Measurements from ENCODE around the gene ABCD2. TPM values are rescaled to one million over a fixed set of nuclear protein-coding genes. Genes with fewer than 3 reads are reported as not detected.

ABCD2 gene
- total and polyA plus RNA-seq, 9 of the 15 experiments (the other 6 are each of a cell fraction or from before 2014, with no cell fraction given), result 0.01 to 0.08 (median 0.04) TPM; not detected in 3

DNA sequence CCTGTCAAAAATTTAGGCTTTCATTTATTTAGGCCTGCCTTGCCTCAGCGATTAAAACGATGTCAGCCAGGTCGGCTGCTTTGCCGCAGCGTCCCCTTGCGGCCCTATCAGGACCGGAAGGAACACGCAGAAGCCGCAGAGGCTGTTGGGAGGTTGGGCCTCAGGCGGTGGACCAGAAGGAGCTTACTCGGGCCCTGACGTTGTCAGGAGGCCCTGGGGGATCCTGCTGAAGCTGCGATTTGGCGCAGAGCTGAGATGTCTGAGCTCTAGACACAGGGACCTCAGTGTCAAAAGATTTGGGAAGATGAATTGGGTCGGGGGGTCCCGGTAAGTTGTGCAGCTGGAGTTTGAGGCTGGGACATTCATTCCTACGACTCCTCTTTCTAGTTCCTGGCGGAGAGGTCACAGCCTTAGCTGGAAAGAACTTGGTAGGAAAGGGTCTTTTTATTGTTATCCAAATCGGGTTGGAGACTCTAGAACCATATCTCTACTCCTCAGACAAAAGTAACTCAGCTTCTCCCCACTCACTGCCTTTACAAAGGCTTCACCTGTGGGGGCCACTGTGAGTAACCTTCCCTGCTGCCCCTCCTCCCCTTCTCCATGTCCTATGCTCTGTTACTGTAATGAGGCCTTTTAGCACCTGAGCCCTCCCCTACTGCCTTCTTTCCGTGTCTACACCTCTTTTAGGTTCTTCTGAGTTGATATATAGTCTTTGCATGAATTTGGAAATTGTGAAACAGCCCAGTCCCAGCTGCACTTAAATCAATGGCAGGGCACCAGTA, 6.6 kb upstream of the ABCD2 start (continued):
- TF ChIP-seq ETV5 (CRISPR knock-in tag; IDR thresholded peaks at IDR 0.05; ENCODE audit: low read depth), result peak; percentile 95
- TF ChIP-seq POLR2A (conservative IDR thresholded peaks at IDR 0.05), result peak; percentile 76
- TF ChIP-seq ZNF75A (CRISPR knock-in tag; IDR thresholded peaks at IDR 0.05), result no peak
- TF ChIP-seq U2AF2 (optimal IDR thresholded peaks at IDR 0.05; ENCODE audit: low read depth, low read length), result no peak
- no peak for TF ChIP-seq HCFC1 (IDR thresholded peaks at IDR 0.05; ENCODE audit: low read depth, low read length)
- TF ChIP-seq, protein P1, sequence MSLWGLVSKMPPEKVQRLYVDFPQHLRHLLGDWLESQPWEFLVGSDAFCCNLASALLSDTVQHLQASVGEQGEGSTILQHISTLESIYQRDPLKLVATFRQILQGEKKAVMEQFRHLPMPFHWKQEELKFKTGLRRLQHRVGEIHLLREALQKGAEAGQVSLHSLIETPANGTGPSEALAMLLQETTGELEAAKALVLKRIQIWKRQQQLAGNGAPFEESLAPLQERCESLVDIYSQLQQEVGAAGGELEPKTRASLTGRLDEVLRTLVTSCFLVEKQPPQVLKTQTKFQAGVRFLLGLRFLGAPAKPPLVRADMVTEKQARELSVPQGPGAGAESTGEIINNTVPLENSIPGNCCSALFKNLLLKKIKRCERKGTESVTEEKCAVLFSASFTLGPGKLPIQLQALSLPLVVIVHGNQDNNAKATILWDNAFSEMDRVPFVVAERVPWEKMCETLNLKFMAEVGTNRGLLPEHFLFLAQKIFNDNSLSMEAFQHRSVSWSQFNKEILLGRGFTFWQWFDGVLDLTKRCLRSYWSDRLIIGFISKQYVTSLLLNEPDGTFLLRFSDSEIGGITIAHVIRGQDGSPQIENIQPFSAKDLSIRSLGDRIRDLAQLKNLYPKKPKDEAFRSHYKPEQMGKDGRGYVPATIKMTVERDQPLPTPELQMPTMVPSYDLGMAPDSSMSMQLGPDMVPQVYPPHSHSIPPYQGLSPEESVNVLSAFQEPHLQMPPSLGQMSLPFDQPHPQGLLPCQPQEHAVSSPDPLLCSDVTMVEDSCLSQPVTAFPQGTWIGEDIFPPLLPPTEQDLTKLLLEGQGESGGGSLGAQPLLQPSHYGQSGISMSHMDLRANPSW (CRISPR knock-in tag; IDR thresholded peaks at IDR 0.05), result no peak
- no peak for TF ChIP-seq ELF4 (CRISPR knock-in tag; IDR thresholded peaks at IDR 0.05)
- TF ChIP-seq FOSL1 (tag; conservative IDR thresholded peaks at IDR 0.05), result no peak
- no peak for TF ChIP-seq ASH1L (IDR thresholded peaks at IDR 0.05; ENCODE audit: borderline replicate concordance, low read depth, partially characterized antibody)
- TF ChIP-seq, protein P2, sequence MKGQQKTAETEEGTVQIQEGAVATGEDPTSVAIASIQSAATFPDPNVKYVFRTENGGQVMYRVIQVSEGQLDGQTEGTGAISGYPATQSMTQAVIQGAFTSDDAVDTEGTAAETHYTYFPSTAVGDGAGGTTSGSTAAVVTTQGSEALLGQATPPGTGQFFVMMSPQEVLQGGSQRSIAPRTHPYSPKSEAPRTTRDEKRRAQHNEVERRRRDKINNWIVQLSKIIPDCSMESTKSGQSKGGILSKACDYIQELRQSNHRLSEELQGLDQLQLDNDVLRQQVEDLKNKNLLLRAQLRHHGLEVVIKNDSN (CRISPR knock-in tag; IDR thresholded peaks at IDR 0.05), result no peak
- TF ChIP-seq CXXC5 (CRISPR knock-in tag; IDR thresholded peaks at IDR 0.05), result peak; percentile 72
- no peak for TF ChIP-seq RBM39 (optimal IDR thresholded peaks at IDR 0.05; ENCODE audit: low read depth, low read length)
- TF ChIP-seq CEBPB (tag; IDR thresholded peaks at IDR 0.05), result 0 out of 2 replicates have a peak, but pooled peaks have one; percentile 10
- no peak for TF ChIP-seq ZSCAN32 (CRISPR knock-in tag; IDR thresholded peaks at IDR 0.05)
- no peak for TF ChIP-seq HMGN3 (IDR thresholded peaks at IDR 0.05; ENCODE audit: borderline replicate concordance, extremely low read depth, insufficient read length, low read depth, low read length)
- TF ChIP-seq, protein P3, sequence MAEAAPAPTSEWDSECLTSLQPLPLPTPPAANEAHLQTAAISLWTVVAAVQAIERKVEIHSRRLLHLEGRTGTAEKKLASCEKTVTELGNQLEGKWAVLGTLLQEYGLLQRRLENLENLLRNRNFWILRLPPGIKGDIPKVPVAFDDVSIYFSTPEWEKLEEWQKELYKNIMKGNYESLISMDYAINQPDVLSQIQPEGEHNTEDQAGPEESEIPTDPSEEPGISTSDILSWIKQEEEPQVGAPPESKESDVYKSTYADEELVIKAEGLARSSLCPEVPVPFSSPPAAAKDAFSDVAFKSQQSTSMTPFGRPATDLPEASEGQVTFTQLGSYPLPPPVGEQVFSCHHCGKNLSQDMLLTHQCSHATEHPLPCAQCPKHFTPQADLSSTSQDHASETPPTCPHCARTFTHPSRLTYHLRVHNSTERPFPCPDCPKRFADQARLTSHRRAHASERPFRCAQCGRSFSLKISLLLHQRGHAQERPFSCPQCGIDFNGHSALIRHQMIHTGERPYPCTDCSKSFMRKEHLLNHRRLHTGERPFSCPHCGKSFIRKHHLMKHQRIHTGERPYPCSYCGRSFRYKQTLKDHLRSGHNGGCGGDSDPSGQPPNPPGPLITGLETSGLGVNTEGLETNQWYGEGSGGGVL (CRISPR knock-in tag; IDR thresholded peaks at IDR 0.05), result no peak
- TF ChIP-seq STAT5A (IDR thresholded peaks at IDR 0.05; ENCODE audit: borderline replicate concordance, low read length), result no peak
- no peak for TF ChIP-seq KLF13 (tag; IDR thresholded peaks at IDR 0.05; ENCODE audit: borderline replicate concordance, low read depth)
- TF ChIP-seq SMARCA4 (IDR thresholded peaks at IDR 0.05), result peak; percentile 60
- TF ChIP-seq, protein P4, sequence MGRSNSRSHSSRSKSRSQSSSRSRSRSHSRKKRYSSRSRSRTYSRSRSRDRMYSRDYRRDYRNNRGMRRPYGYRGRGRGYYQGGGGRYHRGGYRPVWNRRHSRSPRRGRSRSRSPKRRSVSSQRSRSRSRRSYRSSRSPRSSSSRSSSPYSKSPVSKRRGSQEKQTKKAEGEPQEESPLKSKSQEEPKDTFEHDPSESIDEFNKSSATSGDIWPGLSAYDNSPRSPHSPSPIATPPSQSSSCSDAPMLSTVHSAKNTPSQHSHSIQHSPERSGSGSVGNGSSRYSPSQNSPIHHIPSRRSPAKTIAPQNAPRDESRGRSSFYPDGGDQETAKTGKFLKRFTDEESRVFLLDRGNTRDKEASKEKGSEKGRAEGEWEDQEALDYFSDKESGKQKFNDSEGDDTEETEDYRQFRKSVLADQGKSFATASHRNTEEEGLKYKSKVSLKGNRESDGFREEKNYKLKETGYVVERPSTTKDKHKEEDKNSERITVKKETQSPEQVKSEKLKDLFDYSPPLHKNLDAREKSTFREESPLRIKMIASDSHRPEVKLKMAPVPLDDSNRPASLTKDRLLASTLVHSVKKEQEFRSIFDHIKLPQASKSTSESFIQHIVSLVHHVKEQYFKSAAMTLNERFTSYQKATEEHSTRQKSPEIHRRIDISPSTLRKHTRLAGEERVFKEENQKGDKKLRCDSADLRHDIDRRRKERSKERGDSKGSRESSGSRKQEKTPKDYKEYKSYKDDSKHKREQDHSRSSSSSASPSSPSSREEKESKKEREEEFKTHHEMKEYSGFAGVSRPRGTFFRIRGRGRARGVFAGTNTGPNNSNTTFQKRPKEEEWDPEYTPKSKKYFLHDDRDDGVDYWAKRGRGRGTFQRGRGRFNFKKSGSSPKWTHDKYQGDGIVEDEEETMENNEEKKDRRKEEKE (IDR thresholded peaks at IDR 0.05; ENCODE audit: borderline replicate concordance in 1 of 2, control insufficient read depth in 1 of 2, low read depth in 2 of 2, low read length in 1 of 2), result 0 out of 4 replicates have a peak, but pooled peaks of 1 of the 2 experiments have one; percentile 22
